Measurements from ENCODE around the gene PTPRN2.

DNA sequence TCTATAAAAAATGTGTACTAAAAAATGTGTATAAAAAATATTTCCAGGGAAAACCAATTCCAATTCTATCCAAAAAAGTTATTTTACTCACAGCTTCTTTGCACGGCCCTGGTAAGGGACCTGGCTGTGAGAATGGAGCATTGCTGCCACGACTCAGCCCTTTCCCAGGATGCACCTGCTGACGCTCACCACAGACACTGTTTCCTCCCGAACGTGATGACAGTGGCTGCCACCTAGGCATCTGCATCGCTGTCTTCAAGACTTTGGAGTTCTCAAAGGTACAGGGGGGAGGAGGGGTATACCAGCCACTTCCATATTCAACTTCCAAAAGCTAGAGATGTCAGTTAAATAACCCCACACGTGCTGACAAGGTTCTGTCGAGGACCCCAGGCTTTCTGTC, 23.9 kb upstream of the PTPRN2 start:
- TF ChIP-seq CTCF (IDR thresholded peaks at IDR 0.05; ENCODE audit: extremely low read depth in 1 of 2, insufficient read depth in 1 of 2, low read depth in 1 of 2, low read length in 2 of 2) (no peak), POLR2A (IDR thresholded peaks at IDR 0.05; ENCODE audit: low read depth, low read length) (no peak), EZH2 (IDR thresholded peaks at IDR 0.05; ENCODE audit: borderline replicate concordance, low read depth, low read length, severe bottlenecking) (no peak), POLR2AphosphoS5 (IDR thresholded peaks at IDR 0.05; ENCODE audit: insufficient read depth, low read depth, low read length) (no peak), JUN (IDR thresholded peaks at IDR 0.05; ENCODE audit: borderline replicate concordance, insufficient read depth, insufficient read length, low read depth) (no peak), MYC (IDR thresholded peaks at IDR 0.05; ENCODE audit: low read depth, low read length) (no peak)
- TF ChIP-seq, protein P1, sequence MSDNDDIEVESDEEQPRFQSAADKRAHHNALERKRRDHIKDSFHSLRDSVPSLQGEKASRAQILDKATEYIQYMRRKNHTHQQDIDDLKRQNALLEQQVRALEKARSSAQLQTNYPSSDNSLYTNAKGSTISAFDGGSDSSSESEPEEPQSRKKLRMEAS (IDR thresholded peaks at IDR 0.05; ENCODE audit: insufficient read depth, insufficient read length), result no peak

Data from endothelial cell of umbilical vein (primary cell).